Spleen (tissue), 11 donors: ENCODE results near the gene ILDR1. TPM values are rescaled to one million over a fixed set of nuclear protein-coding genes. Genes with fewer than 3 reads are reported as not detected.

Experiments
- DNase-seq: peaks from one replicate; pipeline ENCODE4 v3.0.0-alpha.2; 2020
- H3K27ac ChIP-seq, 8 donors: fragments of 200-600 bp; sonication (generic) in 7 of 8; 1 replicate in 4 of 8; 2 replicates in 4 of 8; pipeline versions ENCODE4 v1.5.0 to v1.8.0; 2016 to 2021; ENCODE audit warnings: inconsistent platforms in 4 of 8, mild to moderate bottlenecking in 4 of 8, moderate library complexity in 1 of 8
- H3K27me3 ChIP-seq, 7 donors: fragments of 200-600 bp; sonication (generic) in 6 of 7; replicated peaks in 1 of 7; 1 replicate in 4 of 7; 2 replicates in 3 of 7; pipeline versions ENCODE4 v1.5.0 to v1.8.0; 2016 to 2021; ENCODE audit warnings: inconsistent platforms in 3 of 7, mild to moderate bottlenecking in 1 of 7
- H3K36me3 ChIP-seq, 6 donors: fragments of 200-600 bp; sonication (generic) in 5 of 6; 1 replicate in 4 of 6; 2 replicates in 2 of 6; pipeline versions ENCODE4 v1.5.0 to v1.8.0; 2016 to 2021; ENCODE audit warnings: inconsistent platforms in 2 of 6
- H3K4me1 ChIP-seq, 6 donors: fragments of 200-600 bp; sonication (generic) in 5 of 6; 1 replicate in 3 of 6; 2 replicates in 3 of 6; pipeline versions ENCODE4 v1.5.0 to v1.8.0; 2016 to 2021; ENCODE audit warnings: inconsistent platforms in 3 of 6
- H3K4me3 ChIP-seq, 8 donors: fragments of 200-600 bp; sonication (generic) in 7 of 8; 1 replicate in 4 of 8; 2 replicates in 4 of 8; pipeline versions ENCODE4 v1.5.0 to v1.8.0; 2016 to 2021; ENCODE audit warnings: inconsistent platforms in 4 of 8, mild to moderate bottlenecking in 4 of 8, moderate library complexity in 2 of 8
- H3K9me3 ChIP-seq, 8 donors: fragments of 200-600 bp; sonication (generic) in 7 of 8; 1 replicate in 4 of 8; 2 replicates in 4 of 8; pipeline versions ENCODE4 v1.5.0 to v1.8.0; 2016 to 2021; ENCODE audit warnings: inconsistent platforms in 4 of 8
- CTCF ChIP-seq, 11 experiments: fragments of 200-600 bp in 7 of 11; fragments of 450-650 bp in 4 of 11; sonication (generic) in 4 of 11; IDR thresholded peaks in 8 of 11; conservative IDR thresholded peaks in 3 of 11; 1 replicate in 7 of 11; 2 replicates in 4 of 11; pipeline versions ENCODE4 v1.4.0 to v1.8.0; 2016 to 2021; ENCODE audit warnings: antibody characterized with exemption in 11 of 11, inconsistent platforms in 4 of 11, mild to moderate bottlenecking in 1 of 11
- POLR2A ChIP-seq, 3 donors: fragments of 450-650 bp; IDR thresholded peaks; one replicate each; pipeline ENCODE4 v1.5.1; 2017; ENCODE audit warnings: antibody characterized with exemption in 3 of 3, mild to moderate bottlenecking in 1 of 3
- POLR2AphosphoS5 ChIP-seq, 3 donors: sonication (generic); formaldehyde crosslinking; IDR thresholded peaks; one replicate each; pipeline ENCODE4 v1.5.1; 2017; ENCODE audit warnings: antibody characterized with exemption in 3 of 3
- WGBS, 5 donors: extraction: QIAGEN DNeasy Blood & Tissue Kit in 3 of 5; methylation state at CpG; one replicate each; pipeline versions ENCODE4 v1.1.5 to v1.1.7; 2013 to 2018; 5-methylcytosine and 5-hydroxymethylcytosine counted together
- intact Hi-C: fragments of 100-400 bp; cut with DNase I; formaldehyde crosslinking; loops from one replicate; pipeline ENCODE4 v1.15.0; 2023; ENCODE audit warnings: low total_unique reads
- polyA plus RNA-seq, 3 donors: library from polyadenylated mRNA; stranded (reverse); fragments of 200-250 nt; gene quantifications; one replicate each; pipeline ENCODE4 v1.2.1, GENCODE V29; 2013
- total RNA-seq, 7 donors: library from RNA; depleted of rRNA in 3 of 7; stranded (reverse); fragments of >200 nt in 3 of 7; fragmentation: NEBNext Ultra II Directional in 4 of 7; extraction: Animal tissue kit (Norgen Biotek cat#: 25700) in 4 of 7; gene quantifications; one replicate each; pipeline versions ENCODE4 v1.1.0 to v1.2.1, GENCODE V29; 2016 to 2021
- donor health status: healthy with polysubstance abuse.
- donor health status: DM: no; HTN: no; CAD: no; lungs with moderate emphysema.
- donor health status: DM: no; HTN: no; CAD: no.
- donor health status: Bipolar disorder and iron deficiency.
- donor health status: healthy.
- donor health status: DM: no; HTN: no; CAD: no.
- donor health status: DM: yes; HTN: yes; CAD: no.

The ILDR1 gene
- total and polyA plus RNA-seq, 10 donors, result 0.26 to 3.1 (median 0.95) TPM

- intact Hi-C loops, result no loop called here
- Histone ChIP-seq H3K4me3 (no peak overlapping the region), H3K27ac (no peak overlapping the region), H3K27me3 (peaks cover 0 to 19% (median 9%) of the 10 kb centered on the region in 7 donors), H3K9me3 (no peaks in the 10 kb centered on the region), H3K36me3 (no peaks in the 10 kb centered on the region), H3K4me1 (peaks cover 0 to 21% (median 9%) of the 10 kb centered on the region in 6 donors)
- DNase-seq, result no peak
- no peak for TF ChIP-seq POLR2AphosphoS5 (IDR thresholded peaks at IDR 0.05)
- no peak for TF ChIP-seq POLR2A (IDR thresholded peaks at IDR 0.05)
- TF ChIP-seq CTCF (IDR thresholded peaks at IDR 0.05 in 8 of 11, conservative IDR thresholded peaks at IDR 0.05 in 3 of 11), result no peak
These were observed 2.6 kb downstream of the ILDR1 start for GRCh38 chr3:122019493-122019892.

GRCh38 chr3:122014741-122015140 is 7.3 kb downstream of the ILDR1 start:
- Histone ChIP-seq H3K4me3 (no peak overlapping the region), H3K27me3 (no peaks in the 10 kb centered on the region), H3K27ac (no peak overlapping the region), H3K4me1 (peaks cover 0 to 9% (median 0%) of the 10 kb centered on the region in 6 donors), H3K9me3 (no peaks in the 10 kb centered on the region), H3K36me3 (no peaks in the 10 kb centered on the region)
- intact Hi-C loops, result no loop called here
- WGBS, 5 donors, result 39 to 75% (median 53%) methylated on average over 1 of the region's 1 CpG
- no peak for DNase-seq
- TF ChIP-seq POLR2A (IDR thresholded peaks at IDR 0.05), result no peak
- TF ChIP-seq CTCF (IDR thresholded peaks at IDR 0.05 in 8 of 11, conservative IDR thresholded peaks at IDR 0.05 in 3 of 11), result no peak
- TF ChIP-seq POLR2AphosphoS5 (IDR thresholded peaks at IDR 0.05), result no peak

- no peak for TF ChIP-seq POLR2A (IDR thresholded peaks at IDR 0.05)
- no peak for TF ChIP-seq CTCF (IDR thresholded peaks at IDR 0.05 in 8 of 11, conservative IDR thresholded peaks at IDR 0.05 in 3 of 11)
- TF ChIP-seq POLR2AphosphoS5 (IDR thresholded peaks at IDR 0.05), result no peak
- Histone ChIP-seq H3K36me3 (no peaks in the 10 kb centered on the region), H3K4me3 (no peak overlapping the region), H3K9me3 (no peaks in the 10 kb centered on the region), H3K4me1 (peaks cover 0 to 9% (median 0%) of the 10 kb centered on the region in 6 donors), H3K27ac (no peak overlapping the region), H3K27me3 (no peaks in the 10 kb centered on the region)
- intact Hi-C loops, result no loop called here
- DNase-seq, result no peak
- 83 to 91% (median 88%) methylated on average over 5 of the region's 5 CpGs for WGBS, 5 donors
These were observed 8.6 kb downstream of the ILDR1 start for GRCh38 chr3:122013448-122013925.

GRCh38 chr3:122012821-122013220 is 9.2 kb downstream of the ILDR1 start:
- Histone ChIP-seq H3K9me3 (no peaks in the 10 kb centered on the region), H3K36me3 (no peaks in the 10 kb centered on the region), H3K27me3 (no peaks in the 10 kb centered on the region), H3K4me1 (peaks cover 0 to 9% (median 0%) of the 10 kb centered on the region in 6 donors), H3K27ac (no peak overlapping the region), H3K4me3 (no peak overlapping the region)
- WGBS, 5 donors, result 50 to 69% (median 65%) methylated on average over 1 of the region's 1 CpG
- no peak for DNase-seq
- TF ChIP-seq POLR2AphosphoS5 (IDR thresholded peaks at IDR 0.05) (no peak), POLR2A (IDR thresholded peaks at IDR 0.05) (no peak), CTCF (IDR thresholded peaks at IDR 0.05 in 8 of 11, conservative IDR thresholded peaks at IDR 0.05 in 3 of 11) (no peak)
- intact Hi-C loops, result no loop called here
